ENCODE measurements around the gene NPBWR2. TPM values are rescaled to one million over a fixed set of nuclear protein-coding genes. Genes with fewer than 3 reads are reported as not detected.

The NPBWR2 gene
- total RNA-seq, 4 donors from 2014 or later, result not detected

DNA sequence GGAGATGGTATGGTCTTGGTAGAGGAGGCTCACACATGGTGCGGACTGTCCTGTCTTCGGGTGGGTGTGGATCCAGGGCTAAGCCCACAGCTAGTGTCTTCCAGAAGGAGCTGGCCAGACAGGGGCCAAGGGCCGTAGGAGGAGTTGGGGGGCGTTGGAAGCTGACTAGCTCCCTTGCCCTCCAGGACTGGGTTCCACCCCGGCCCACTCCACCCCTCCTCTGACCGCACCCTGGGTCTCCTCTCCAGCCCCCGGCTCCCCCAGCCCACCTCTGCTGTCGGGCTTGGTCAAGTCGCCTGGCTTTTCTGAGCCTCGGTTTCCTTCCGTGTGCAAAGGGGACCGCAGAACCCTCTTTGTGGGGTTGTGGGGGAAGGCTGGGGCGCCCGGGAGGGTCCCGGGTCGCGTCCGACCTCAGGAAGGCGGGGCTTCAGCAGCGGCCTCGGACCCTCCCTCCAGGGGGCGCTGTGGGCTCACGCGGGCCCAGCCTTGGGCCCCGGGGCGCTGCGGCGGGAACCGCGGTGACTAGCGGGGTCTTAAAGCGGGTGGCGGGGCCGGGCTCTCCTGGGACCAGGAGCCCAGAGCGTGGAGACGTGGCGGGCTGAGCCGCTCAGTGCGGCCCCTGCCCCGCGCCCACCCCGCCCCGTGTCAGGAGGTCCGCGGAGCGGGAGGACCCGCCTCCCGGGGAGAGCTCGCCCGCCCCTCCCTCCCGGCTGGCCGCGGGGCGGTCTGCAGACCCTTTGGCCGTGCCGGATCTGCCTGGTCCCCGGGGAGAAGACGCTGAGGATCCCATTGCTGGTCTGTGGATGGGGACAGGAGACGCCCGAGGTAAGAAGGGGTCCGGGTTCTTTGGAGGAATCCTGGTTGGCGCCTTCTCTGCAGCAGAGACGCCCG, 5.4 kb downstream of the NPBWR2 start:
- TF ChIP-seq, protein P1, sequence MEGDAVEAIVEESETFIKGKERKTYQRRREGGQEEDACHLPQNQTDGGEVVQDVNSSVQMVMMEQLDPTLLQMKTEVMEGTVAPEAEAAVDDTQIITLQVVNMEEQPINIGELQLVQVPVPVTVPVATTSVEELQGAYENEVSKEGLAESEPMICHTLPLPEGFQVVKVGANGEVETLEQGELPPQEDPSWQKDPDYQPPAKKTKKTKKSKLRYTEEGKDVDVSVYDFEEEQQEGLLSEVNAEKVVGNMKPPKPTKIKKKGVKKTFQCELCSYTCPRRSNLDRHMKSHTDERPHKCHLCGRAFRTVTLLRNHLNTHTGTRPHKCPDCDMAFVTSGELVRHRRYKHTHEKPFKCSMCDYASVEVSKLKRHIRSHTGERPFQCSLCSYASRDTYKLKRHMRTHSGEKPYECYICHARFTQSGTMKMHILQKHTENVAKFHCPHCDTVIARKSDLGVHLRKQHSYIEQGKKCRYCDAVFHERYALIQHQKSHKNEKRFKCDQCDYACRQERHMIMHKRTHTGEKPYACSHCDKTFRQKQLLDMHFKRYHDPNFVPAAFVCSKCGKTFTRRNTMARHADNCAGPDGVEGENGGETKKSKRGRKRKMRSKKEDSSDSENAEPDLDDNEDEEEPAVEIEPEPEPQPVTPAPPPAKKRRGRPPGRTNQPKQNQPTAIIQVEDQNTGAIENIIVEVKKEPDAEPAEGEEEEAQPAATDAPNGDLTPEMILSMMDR (IDR thresholded peaks at IDR 0.05), result peak; percentile 27 to 83 (median 54)
- TF ChIP-seq POLR2A (IDR thresholded peaks at IDR 0.05), result no peak
- DNase-seq, result no peak
- H3K27me3 ChIP-seq, result peaks cover 13 to 65% (median 21%) of the 10 kb centered on the region in 4 donors
- no peaks in the 10 kb centered on the region for H3K36me3 ChIP-seq
- no peaks in the 10 kb centered on the region for H3K9me3 ChIP-seq
- H3K4me1 ChIP-seq, result peaks cover 5 to 13% (median 11%) of the 10 kb centered on the region in 3 donors
- WGBS, 2 donors, result 15 to 40% methylated on average over 1 to 13 of the region's 64 CpGs
- no peak overlapping the region for H3K27ac ChIP-seq
- intact Hi-C loops (cut with DNase I), result no loop called here
- H3K4me3 ChIP-seq, result peak overlapping the region in 3 of 4 donors; percentile 15 to 60 (median 43)

DNA sequence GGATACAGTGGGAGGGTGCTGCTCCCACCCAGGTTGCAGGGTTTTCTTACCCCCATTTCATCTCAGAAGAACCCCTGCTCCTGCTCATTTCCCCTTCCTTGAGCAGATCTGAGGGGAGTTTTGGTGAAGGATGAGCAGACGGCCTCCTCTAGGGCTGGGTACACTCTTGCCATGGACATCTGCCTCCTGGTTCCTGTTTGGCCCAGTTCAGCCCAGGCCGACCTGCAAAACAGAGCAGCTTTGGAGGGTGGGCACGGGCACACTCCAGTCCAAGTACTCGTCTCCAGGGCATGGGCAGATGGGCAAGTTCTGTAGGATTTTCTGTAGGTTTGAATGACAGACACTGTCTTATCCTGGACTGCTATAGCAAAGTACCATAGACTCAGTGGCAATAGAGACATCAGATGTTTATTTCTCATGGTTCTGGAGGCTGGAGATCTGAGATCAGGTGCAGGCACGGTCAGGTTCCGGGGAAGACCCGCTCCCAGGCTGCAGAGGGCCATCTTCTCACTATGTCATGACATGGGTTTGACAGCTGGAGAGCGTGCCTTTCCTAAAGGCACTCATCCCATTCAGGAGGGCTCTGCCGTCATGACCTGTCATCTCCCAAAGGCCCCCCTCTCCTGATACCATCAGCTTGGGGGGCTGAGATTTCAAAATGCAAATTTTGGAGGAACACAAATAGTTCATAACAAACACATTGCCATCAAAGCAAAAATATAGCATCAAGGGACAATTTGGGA, 6.2 kb downstream of the NPBWR2 start:
- no peak for DNase-seq
- intact Hi-C loops (cut with DNase I), result no loop called here
- no peaks in the 10 kb centered on the region for H3K9me3 ChIP-seq
- H3K27me3 ChIP-seq, result peaks cover 13 to 66% (median 21%) of the 10 kb centered on the region in 4 donors
- no peaks in the 10 kb centered on the region for H3K36me3 ChIP-seq
- TF ChIP-seq POLR2A (IDR thresholded peaks at IDR 0.05), result no peak
- TF ChIP-seq, protein P1 (IDR thresholded peaks at IDR 0.05), result no peak
- H3K4me3 ChIP-seq, result no peak overlapping the region
- whole genome bisulfite sequencing, 2 donors, result 64 to 74% methylated on average over 6 to 9 of the region's 9 CpGs
- no peak overlapping the region for H3K27ac ChIP-seq
- peaks cover 5 to 13% (median 11%) of the 10 kb centered on the region in 3 donors for H3K4me1 ChIP-seq

GRCh38 chr20:64100566-64100888, 6.8 kb downstream of the NPBWR2 start:
- no peak overlapping the region for H3K27ac ChIP-seq
- H3K9me3 ChIP-seq, result no peaks in the 10 kb centered on the region
- intact Hi-C loops (cut with DNase I), result no loop called here
- whole genome bisulfite sequencing, 2 donors, result 50 to 78% methylated on average over 1 to 3 of the region's 4 CpGs
- H3K36me3 ChIP-seq, result no peaks in the 10 kb centered on the region
- H3K4me3 ChIP-seq, result no peak overlapping the region
- H3K27me3 ChIP-seq, result peaks cover 13 to 69% (median 21%) of the 10 kb centered on the region in 4 donors
- peaks cover 5 to 13% (median 11%) of the 10 kb centered on the region in 3 donors for H3K4me1 ChIP-seq
- no peak for DNase-seq
- TF ChIP-seq, protein P1 (IDR thresholded peaks at IDR 0.05), result no peak
- TF ChIP-seq POLR2A (IDR thresholded peaks at IDR 0.05), result no peak

DNA sequence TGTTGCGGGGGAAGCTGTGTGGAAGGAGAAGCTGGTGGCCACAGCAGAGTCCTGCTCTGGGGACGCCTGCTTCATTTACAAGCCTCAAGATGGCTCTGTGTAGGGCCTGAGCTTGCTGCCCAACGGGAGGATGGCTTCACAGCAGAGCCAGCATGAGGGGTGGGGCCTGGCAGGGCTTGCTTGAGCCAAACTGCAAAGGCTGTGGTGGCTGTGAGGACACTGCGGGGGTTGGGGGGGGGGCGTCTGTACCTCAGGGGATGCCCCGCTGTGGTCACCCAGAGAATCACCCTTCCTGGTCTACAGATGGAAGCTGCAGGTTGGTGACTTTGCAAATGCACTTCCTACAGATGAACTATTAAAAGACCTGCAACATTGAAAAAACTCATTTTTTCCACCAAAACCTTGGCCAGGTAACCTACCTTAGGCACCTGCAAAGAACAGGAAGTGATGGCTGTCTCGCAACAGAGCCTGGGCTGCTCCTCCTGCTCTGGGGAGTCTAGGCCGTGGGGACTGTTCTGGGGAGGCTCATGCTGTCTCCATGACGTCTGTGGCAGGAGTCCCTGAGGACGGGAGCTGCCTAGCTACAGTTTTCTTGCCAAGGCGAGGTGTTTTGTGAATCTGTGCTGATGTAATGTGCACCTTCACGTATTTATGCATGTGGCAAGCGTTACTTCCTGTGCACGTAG, 7.3 kb downstream of the NPBWR2 start:
- peaks cover 13 to 71% (median 21%) of the 10 kb centered on the region in 4 donors for H3K27me3 ChIP-seq

More for the DNA sequence above, 7.3 kb downstream of the NPBWR2 start:
- TF ChIP-seq POLR2A (IDR thresholded peaks at IDR 0.05), result no peak
- TF ChIP-seq, protein P1 (IDR thresholded peaks at IDR 0.05), result no peak
- intact Hi-C loops (cut with DNase I), result no loop called here
- Histone ChIP-seq H3K36me3 (no peaks in the 10 kb centered on the region), H3K4me1 (peaks cover 5 to 13% (median 11%) of the 10 kb centered on the region in 3 donors), H3K4me3 (no peak overlapping the region), H3K27ac (no peak overlapping the region), H3K9me3 (no peaks in the 10 kb centered on the region)
- 57 to 71% methylated on average over 5 to 9 of the region's 14 CpGs for WGBS, 2 donors
- DNase-seq, result no peak
